SKM-1 (cell line): ENCODE measurements around the gene PAX9.

Experiments used
- DNase-seq: peaks from one replicate; lab custom pipeline; 2025; ENCODE audit not compliant: unreplicated experiment; lab: John Stamatoyannopoulos, UW

Gene PAX9

DNA sequence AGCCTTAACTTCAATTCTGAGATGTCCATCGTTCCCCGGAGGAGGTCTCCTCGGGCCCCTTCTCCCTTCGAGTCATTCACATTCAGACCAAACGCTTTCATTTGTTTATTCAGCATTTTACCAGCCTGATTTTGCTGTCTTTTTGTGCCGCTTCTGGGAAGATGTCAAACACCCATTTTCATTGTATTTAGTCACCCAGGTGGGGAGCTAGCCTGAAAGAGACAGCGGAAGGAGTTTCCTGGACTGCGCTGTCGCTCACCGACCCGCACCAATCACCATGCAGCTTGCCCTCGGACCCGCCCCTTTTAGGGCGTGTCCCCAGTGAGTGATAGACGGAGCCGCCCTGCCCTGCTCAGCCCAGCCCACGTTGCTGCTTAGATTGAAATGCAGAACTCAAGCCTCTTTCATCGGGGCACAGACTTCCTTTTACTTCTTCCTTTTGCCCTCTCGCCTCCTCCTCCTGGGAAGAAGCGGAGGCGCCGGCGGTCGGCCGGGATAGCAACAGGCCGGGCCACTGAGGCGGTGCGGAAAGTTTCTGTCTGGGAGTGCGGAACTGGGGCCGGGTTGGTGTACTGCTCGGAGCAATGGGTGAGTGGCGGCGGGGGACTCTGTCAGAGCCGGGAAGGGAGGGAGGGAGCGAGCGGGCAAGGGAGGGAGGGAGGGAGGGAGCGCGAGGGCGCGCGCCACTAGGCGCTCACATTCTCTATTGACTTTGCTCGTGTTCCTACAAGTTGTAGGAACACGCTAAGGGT, at the start of gene PAX9:
PAX9 (plus strand) TSS at position 355 of the 752 bp plus-strand sequence; CDS start at position 585, 230 bp downstream.
- DNase-seq, result peak; percentile 55

GRCh38 chr14:36617824-36618223, 43.8 kb upstream of the PAX9 start:
- no peak for DNase-seq

GRCh38 chr14:36618641-36619040, 43.0 kb upstream of the PAX9 start:
- DNase-seq, result no peak

- DNase-seq, result no peak
These were observed 42.5 kb upstream of the PAX9 start for GRCh38 chr14:36619131-36619530.

DNA sequence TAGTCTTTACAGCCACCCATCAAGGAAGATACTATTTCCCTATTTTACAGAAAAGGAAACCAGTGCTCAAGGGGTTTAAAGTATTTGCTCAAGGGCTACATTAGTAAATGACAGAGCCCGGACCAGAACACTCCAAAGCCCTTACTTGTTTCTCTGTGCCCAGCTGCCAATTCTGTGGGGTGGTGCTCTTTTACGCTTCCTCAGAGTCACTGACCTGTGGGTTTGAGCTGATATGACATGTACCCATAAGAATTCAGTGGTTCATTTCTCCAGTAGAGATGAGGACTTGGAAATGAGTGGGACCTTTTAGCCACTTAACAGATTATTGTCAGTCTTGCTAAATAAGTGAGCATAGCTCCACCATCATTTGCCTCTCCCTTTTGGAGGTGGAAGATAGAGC, 41.8 kb upstream of the PAX9 start:
- no peak for DNase-seq

DNA sequence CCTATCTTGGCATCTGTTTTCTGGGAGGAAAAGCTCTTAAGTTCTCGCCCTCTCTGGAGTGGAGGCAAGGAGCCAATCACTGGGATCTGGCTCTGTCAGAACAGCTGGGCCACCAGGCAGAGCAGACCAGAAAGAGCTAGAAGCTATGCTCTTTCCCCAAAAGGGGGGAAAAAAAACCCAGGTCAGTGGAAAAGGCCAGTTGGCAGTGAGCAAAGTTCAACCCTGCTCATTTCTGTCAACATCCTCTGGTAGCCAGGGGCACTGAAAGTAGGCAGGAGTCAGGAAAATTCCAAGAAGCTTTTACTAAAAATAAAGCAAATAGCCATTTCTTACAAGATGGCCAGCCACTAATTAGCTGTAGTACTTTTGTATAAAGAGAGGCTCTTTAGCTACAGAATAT, 36.6 kb upstream of the PAX9 start:
- no peak for DNase-seq

DNA sequence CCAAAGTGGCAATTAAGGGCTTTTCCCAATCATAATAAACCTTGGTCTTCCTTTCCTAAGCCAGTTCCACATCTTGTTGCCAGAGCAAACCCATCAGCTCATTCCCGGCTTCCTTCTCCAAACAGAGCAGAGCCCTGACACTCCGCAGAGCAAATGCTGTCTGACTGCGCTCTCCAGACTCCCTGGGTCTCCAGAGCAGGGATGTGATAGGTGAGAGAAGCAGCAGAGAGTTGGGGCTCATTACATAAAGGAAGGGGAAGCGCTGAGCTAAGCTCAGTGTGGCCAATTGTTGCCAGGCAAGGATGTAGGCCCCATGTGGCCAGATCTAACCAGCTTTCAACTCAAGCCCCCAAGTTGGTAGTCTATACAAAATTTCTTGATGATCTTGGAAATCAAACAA, 36.2 kb upstream of the PAX9 start:
- no peak for DNase-seq

DNA sequence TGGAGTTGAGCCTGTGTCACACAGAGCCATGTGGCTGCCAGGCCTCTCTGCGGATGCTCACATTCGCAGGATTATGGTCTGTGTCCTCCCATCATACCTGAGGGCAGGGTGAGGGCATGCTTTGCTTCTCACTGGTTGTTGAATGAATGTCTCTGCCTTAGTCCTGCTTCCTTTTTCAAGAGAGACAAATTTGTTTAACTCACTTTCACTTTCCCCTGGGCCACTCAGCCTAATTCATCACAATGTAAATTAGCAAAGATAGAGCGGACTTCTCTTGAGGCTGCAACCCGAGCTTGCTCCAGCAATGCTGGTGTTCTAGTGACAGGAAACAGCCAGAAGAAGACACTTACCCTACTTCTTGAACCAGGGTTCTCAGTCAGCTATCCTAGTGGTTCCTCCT, 35.5 kb upstream of the PAX9 start:
- DNase-seq, result no peak

- no peak for DNase-seq
These were observed 33.7 kb upstream of the PAX9 start for GRCh38 chr14:36627981-36628380.

DNA sequence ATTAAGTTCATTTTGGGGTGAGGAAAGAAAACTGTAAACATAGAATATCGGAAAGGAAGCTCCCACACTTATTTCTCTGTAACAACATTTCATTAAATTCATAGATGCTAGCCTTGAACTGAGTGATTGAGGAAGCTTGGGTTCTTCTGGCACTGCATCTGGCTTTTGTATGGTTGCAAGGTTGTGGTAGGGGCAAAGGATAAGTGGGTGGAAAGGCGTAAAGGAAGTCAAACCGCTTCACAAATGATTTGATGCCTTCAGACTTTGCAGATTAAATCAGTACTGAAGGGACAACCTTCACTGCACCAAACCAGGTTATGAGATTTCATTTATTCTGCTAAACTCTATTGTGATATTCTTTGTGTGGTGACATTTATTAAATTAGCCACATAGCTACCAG, 28.1 kb upstream of the PAX9 start:
- DNase-seq, result no peak

- no peak for DNase-seq
These were observed 14.8 kb upstream of the PAX9 start for GRCh38 chr14:36646664-36647416.

DNA sequence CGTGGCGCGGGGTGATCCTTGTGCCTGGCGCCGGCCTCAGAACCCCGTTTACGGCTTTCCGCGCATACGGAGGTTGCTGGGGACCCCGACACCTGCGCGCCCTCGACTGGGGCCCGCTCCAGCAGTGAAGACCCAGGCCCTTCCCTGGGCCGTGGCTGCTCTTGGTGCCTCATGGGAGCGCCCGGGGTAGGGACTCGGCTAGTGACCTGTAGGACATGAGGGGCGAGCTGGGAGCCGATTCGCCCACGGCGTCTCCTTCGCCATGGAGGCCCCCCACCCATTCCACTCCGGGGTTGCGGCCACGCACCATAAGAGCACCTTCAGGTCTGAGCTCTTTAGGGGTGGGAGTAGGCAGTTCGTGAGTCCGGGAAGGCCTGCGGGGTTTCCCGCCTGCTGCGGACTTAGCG, 14.2 kb upstream of the PAX9 start:
- DNase-seq, result no peak

- DNase-seq, result no peak
These were observed 13.6 kb upstream of the PAX9 start for GRCh38 chr14:36647824-36648753.

- DNase-seq, result no peak
These were observed 11.6 kb upstream of the PAX9 start for GRCh38 chr14:36649872-36650650.

- no peak for DNase-seq
These were observed 9.0 kb upstream of the PAX9 start for GRCh38 chr14:36652542-36653201.

DNA sequence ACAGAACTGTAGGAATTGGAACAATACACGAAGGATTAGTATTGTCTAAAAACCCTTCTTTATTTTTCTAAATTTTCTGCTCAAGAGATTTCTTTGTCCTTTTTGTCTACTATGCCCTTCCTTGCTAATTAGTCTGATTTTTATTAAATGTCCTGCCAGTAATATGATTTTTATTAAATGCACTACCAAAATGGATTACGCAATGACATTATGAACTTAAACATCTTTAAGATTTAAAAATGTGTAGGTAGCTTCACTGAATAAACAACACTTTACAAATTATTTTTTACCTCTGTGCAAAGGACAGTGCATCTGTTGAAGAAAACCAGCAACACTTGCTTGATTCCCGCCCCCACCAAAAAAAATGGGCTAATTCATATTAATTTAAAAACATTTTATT, 8.2 kb upstream of the PAX9 start:
- DNase-seq, result no peak

DNA sequence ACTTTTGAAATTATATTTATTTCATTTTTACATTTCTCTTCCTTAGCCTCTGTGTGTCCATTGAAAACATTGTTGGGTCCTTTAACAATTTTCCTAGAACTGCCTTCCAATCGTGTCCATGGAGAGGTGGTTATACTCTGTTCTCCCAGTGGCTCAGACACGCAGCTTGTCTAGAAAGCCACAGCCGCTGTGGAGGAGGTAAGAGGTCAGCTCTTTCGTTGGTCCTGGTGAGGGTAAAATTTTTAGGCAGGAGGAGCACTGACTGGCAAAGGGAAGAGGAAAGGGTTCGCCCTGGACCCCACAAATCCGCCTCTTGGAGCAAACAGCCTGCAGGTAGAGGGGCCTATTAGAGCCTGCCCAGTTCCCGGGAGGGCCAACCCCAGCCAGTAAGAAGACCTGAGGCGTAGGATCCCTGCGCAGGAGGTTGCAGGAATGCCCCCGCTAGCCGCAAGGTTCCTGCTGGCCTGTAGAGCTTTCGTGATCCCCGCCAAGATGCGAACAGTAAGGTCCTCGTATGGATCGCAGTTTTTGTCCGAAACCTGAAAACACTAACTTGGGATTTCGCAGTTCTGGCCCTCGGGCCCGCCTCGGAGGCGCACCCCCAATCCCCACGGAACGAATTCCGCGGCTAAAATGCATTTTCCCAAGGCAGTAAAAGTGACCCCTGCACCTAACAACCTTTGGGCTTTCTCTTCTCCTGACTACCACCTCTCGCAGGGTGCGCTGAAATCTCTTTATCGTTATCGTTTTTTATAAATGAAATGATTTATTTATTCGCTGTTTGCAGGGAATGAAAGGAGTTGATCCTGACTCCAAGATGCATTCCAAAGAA, 7.5 kb upstream of the PAX9 start:
- DNase-seq, result no peak

GRCh38 chr14:36654794-36655381, 6.8 kb upstream of the PAX9 start:
- no peak for DNase-seq

DNA sequence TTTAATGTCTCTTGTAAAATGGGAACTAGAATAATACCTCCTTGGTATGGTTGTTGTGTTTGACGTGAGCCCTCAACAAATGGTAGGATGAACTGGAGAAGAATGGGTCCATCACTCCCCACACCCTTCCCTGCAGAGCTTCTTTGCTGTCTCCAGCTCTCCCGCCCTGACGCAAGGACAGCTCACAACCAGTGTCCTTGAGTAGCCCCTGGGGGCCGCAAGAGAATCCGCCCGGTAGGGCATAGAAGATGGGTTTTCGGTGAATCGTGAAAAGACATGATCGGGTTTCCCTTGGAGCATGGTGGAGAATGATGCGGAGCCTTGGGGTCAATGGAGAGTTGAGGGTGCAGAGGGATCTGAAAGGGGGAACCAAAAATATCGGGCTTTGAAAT, 6.1 kb upstream of the PAX9 start:
- DNase-seq, result no peak
